HG02571 (cell line): Measurements from ENCODE around the gene FBXO5.

Experiments used
- ATAC-seq: cut with Tn5 transposase; IDR thresholded peaks from one replicate; pipeline ENCODE4 v1.9.1; 2021; ENCODE audit warnings: mild to moderate bottlenecking, moderate library complexity; ENCODE audit not compliant: unreplicated experiment

The FBXO5 gene

GRCh38 chr6:152952866-152953509 is 29.9 kb downstream of the FBXO5 start:
- no peak for ATAC-seq

- ATAC-seq = no peak
Observed at GRCh38 chr6:152952045-152952444, 30.8 kb downstream of the FBXO5 start.

- no peak for ATAC-seq
Observed at GRCh38 chr6:152950240-152950639, 32.6 kb downstream of the FBXO5 start.

GRCh38 chr6:152948150-152948768 is 34.6 kb downstream of the FBXO5 start:
- ATAC-seq = peak; percentile 62

- no peak for ATAC-seq
Observed at GRCh38 chr6:152946995-152947394, 35.8 kb downstream of the FBXO5 start.

GRCh38 chr6:152946484-152946883 is 36.4 kb downstream of the FBXO5 start:
- no peak for ATAC-seq

GRCh38 chr6:152943260-152943897 is 39.5 kb downstream of the FBXO5 start:
- ATAC-seq = no peak

GRCh38 chr6:152942319-152942869 is 40.4 kb downstream of the FBXO5 start:
- no peak for ATAC-seq

- no peak for ATAC-seq
Observed at GRCh38 chr6:152941746-152942145, 41.1 kb downstream of the FBXO5 start.

GRCh38 chr6:152932865-152933264 is 50.0 kb downstream of the FBXO5 start:
- no peak for ATAC-seq

- ATAC-seq = no peak
Observed at GRCh38 chr6:152922706-152923105, 60.1 kb downstream of the FBXO5 start.
